Stimulated activated naive CD4-positive, alpha-beta T cell treated with Interleukin-2 at 50 U/mL for 16 hours (primary cell): ENCODE measurements around the gene HIP1.
"Not testable (repeated sequence)": the region's sequence is repeated elsewhere in the genome, so short reads cannot be mapped to it uniquely, and the experiment has no call there.

Experiments used
- DNase-seq: peaks from one replicate; lab custom pipeline; 2025; lab: John Stamatoyannopoulos, UW

HIP1 gene

GRCh38 chr7:75712517-75713361, 26.0 kb downstream of the HIP1 start:
- DNase-seq: no peak

- DNase-seq: no peak
These were observed 26.9 kb downstream of the HIP1 start for GRCh38 chr7:75711656-75712514.

GRCh38 chr7:75711076-75711475, 27.7 kb downstream of the HIP1 start:
- no peak for DNase-seq

GRCh38 chr7:75704928-75705327, 33.8 kb downstream of the HIP1 start:
- no peak for DNase-seq

GRCh38 chr7:75702515-75702914, 36.2 kb downstream of the HIP1 start:
- no peak for DNase-seq

GRCh38 chr7:75699993-75700392, 38.7 kb downstream of the HIP1 start:
- DNase-seq: no peak

GRCh38 chr7:75698358-75698757, 40.4 kb downstream of the HIP1 start:
- DNase-seq: no peak

GRCh38 chr7:75696263-75697037, 42.3 kb downstream of the HIP1 start:
- no peak for DNase-seq

- DNase-seq: no peak
These were observed 43.9 kb downstream of the HIP1 start for GRCh38 chr7:75694638-75695399.

GRCh38 chr7:75693668-75694067, 45.1 kb downstream of the HIP1 start:
- DNase-seq: not testable (repeated sequence)

GRCh38 chr7:75691793-75692543, 46.8 kb downstream of the HIP1 start:
- no peak for DNase-seq

GRCh38 chr7:75690121-75690523, 48.6 kb downstream of the HIP1 start:
- no peak for DNase-seq

- no peak for DNase-seq
These were observed 49.3 kb downstream of the HIP1 start for GRCh38 chr7:75689246-75690099.

- no peak for DNase-seq
These were observed 50.3 kb downstream of the HIP1 start for GRCh38 chr7:75688200-75689136.

- DNase-seq: no peak
These were observed 51.3 kb downstream of the HIP1 start for GRCh38 chr7:75687246-75688088.

- no peak for DNase-seq
These were observed 52.2 kb downstream of the HIP1 start for GRCh38 chr7:75686551-75686950.

- DNase-seq: not testable (repeated sequence)
These were observed 56.7 kb downstream of the HIP1 start for GRCh38 chr7:75682052-75682451.

- DNase-seq: no peak
These were observed 59.7 kb downstream of the HIP1 start for GRCh38 chr7:75679060-75679459.
